HuH-7 (cell line): ENCODE data around the gene TACC2.

Experiments used
- DNase-seq: peaks from one replicate; pipeline ENCODE4 v3.0.0; 2011; ENCODE audit warnings: low spot score

Gene TACC2

GRCh38 chr10:122298206-122298597, 309.2 kb downstream of the TACC2 start:
- no peak for DNase-seq

GRCh38 chr10:122298598-122299301, 309.8 kb downstream of the TACC2 start:
- DNase-seq = peak; percentile 72

- DNase-seq = no peak
Observed at GRCh38 chr10:122299423-122300075, 310.6 kb downstream of the TACC2 start.

- DNase-seq = no peak
Observed at GRCh38 chr10:122301055-122301810, 312.3 kb downstream of the TACC2 start.

GRCh38 chr10:122301811-122302115, 312.8 kb downstream of the TACC2 start:
- no peak for DNase-seq

- no peak for DNase-seq
Observed at GRCh38 chr10:122302315-122302714, 313.4 kb downstream of the TACC2 start.

- DNase-seq = no peak
Observed at GRCh38 chr10:122303271-122304053, 314.5 kb downstream of the TACC2 start.
